ENCODE results near the gene SPACA4.

DNA sequence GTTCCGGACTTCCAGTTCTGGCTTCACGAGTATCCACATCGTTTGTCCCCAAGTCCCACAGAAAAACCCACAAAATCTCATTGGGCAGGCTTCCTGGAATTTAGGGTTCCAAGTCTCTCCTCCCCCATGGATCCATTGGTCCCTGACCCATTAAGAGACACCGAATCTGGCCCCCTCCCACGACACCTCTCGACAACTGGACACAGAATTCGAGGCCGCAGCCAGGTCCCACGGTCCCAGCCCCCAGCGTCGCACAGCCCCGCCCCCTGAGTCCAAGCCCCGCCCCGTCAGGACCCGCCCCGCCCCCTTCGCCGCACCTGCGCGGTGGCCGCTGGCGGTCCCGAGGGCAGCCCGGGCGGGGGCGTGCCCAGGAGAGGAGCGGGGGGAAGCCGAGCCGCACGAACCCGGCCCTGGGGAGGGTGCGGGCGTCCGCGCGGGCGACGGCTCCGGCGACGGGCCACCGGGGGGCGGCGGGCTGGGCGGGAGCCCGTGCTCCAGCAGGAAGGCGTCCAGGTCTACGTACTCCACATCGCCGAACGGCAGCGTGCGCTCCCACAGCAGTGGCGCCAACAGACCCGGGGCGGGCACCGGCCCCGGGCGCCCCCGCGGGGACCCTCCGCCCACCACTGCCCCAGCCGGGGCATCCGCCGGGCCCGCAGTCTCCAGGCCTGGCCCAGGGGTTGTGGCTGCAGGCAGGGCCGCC, 28.9 kb downstream of the SPACA4 start:
- no peak for TF ChIP-seq CSDC2 (CRISPR knock-in tag; IDR thresholded peaks at IDR 0.05)
- TF ChIP-seq, protein P1, sequence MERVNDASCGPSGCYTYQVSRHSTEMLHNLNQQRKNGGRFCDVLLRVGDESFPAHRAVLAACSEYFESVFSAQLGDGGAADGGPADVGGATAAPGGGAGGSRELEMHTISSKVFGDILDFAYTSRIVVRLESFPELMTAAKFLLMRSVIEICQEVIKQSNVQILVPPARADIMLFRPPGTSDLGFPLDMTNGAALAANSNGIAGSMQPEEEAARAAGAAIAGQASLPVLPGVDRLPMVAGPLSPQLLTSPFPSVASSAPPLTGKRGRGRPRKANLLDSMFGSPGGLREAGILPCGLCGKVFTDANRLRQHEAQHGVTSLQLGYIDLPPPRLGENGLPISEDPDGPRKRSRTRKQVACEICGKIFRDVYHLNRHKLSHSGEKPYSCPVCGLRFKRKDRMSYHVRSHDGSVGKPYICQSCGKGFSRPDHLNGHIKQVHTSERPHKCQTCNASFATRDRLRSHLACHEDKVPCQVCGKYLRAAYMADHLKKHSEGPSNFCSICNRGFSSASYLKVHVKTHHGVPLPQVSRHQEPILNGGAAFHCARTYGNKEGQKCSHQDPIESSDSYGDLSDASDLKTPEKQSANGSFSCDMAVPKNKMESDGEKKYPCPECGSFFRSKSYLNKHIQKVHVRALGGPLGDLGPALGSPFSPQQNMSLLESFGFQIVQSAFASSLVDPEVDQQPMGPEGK (CRISPR knock-in tag; IDR thresholded peaks at IDR 0.05; ENCODE audit: borderline replicate concordance): no peak

All from SK-N-SH treated with all-trans-retinoic acid at 6 μM for 48 hours (cell line).